Mucosa of rectum (tissue), 2 donors: ENCODE results near the gene CFAP53.

Experiments
- H3K27ac ChIP-seq, 2 donors: one replicate each; pipeline ENCODE4 v1.7.0; 2013; ENCODE audit warnings: inconsistent platforms in 2 of 2, low read depth in 2 of 2, low read length in 2 of 2
- H3K27me3 ChIP-seq, 2 donors: one replicate each; pipeline ENCODE4 v1.7.0; 2013; ENCODE audit warnings: low read length in 2 of 2; ENCODE audit not compliant: control insufficient read depth in 2 of 2, insufficient read depth in 2 of 2
- H3K36me3 ChIP-seq, 2 donors: one replicate each; pipeline ENCODE4 v1.7.0; 2013; ENCODE audit warnings: low read length in 2 of 2; ENCODE audit not compliant: control insufficient read depth in 2 of 2, insufficient read depth in 2 of 2
- H3K4me1 ChIP-seq, 2 donors: one replicate each; pipeline ENCODE4 v1.7.0; 2013; ENCODE audit warnings: low read length in 2 of 2, mild to moderate bottlenecking in 1 of 2; ENCODE audit not compliant: control insufficient read depth in 2 of 2, insufficient read depth in 2 of 2
- H3K4me3 ChIP-seq, 2 donors: one replicate each; pipeline ENCODE4 v1.7.0; 2013; ENCODE audit warnings: low read length in 2 of 2
- H3K9ac ChIP-seq, 2 donors: one replicate each; pipeline ENCODE4 v1.7.0; 2013; ENCODE audit warnings: low read length in 2 of 2, low read depth in 1 of 2, mild to moderate bottlenecking in 1 of 2
- H3K9me3 ChIP-seq, 2 donors: one replicate each; pipeline ENCODE4 v1.7.0; 2013; ENCODE audit warnings: low read length in 2 of 2; ENCODE audit not compliant: control insufficient read depth in 2 of 2
- donor health status: healthy.
- donor health status: Normal muscosa, but diverticular disease.

CFAP53 gene

GRCh38 chr18:50195689-50196088 lies 70.6 kb downstream of the CFAP53 start:
- Histone ChIP-seq H3K4me3 (peak overlapping the region; percentile 65 to 66), H3K36me3 (no peaks in the 10 kb centered on the region), H3K27ac (no peak overlapping the region), H3K27me3 (peaks cover 5 to 8% of the 10 kb centered on the region in 2 donors), H3K9ac (peak overlapping the region in 1 of 2 donors; percentile 64), H3K9me3 (no peaks in the 10 kb centered on the region), H3K4me1 (peaks cover 3 to 18% of the 10 kb centered on the region in 2 donors)

GRCh38 chr18:50194631-50195532 lies 71.4 kb downstream of the CFAP53 start, which contains the start of gene MYO5B:
MYO5B (minus strand) TSS chr18:50195147; CDS start chr18:50194793, 354 bp downstream.
- Histone ChIP-seq H3K36me3 (no peaks in the 10 kb centered on the region), H3K27me3 (peaks cover 5 to 8% of the 10 kb centered on the region in 2 donors), H3K4me3 (peak within 1 kb of the TSS; percentile 82 to 84), H3K9me3 (no peaks in the 10 kb centered on the region), H3K27ac (peak within 1 kb of the TSS; percentile 89 to 91), H3K4me1 (peaks cover 6 to 18% of the 10 kb centered on the region in 2 donors), H3K9ac (peak within 1 kb of the TSS; percentile 86 to 93)

DNA sequence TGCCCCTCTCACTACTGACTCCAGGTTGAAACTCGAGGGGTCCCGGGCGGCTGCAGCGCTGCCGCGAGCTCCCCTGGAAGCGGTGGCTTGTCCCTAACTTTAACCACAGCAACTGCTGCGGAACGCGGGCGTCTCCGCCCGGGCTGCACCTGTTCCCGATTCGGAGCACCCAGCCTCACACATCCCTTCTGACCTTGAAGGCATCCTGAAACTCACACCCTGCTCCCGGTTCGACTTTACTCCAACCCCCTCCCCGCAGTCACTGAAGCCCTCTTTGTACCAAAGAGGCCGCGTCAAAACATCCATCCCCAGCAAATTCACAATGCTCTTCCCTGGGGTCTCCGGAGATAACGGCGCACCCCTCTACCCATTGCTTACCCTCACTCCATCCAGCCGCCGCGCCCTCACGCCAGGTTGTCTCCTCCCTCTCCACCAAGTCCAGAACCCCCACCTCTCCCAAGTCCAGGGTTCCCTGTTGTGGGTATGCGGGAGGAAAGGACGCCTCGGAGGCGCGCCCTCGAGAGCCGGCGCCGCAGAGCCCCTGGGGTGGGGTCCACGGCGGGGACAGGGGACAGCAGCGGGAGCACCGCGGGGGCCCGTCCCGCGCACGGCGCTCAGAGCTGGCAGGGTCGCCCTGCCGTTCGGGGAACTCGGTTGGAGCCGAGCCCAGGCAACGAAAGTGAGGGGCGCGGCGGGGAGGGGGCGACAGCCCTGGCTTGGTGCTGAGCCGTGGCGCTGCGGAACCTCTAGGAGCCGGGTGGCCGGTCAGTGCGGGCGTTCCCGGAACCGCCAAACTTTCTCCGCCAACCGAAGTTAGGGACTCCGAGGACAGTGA lies 72.3 kb downstream of the CFAP53 start:
- Histone ChIP-seq H3K4me1 (peaks cover 11 to 23% of the 10 kb centered on the region in 2 donors), H3K9ac (peak overlapping the region; percentile 86 to 93), H3K4me3 (peak overlapping the region; percentile 82 to 84), H3K27ac (peak overlapping the region; percentile 89 to 91), H3K36me3 (no peaks in the 10 kb centered on the region), H3K27me3 (peaks cover 5 to 8% of the 10 kb centered on the region in 2 donors), H3K9me3 (no peaks in the 10 kb centered on the region)

- no peaks in the 10 kb centered on the region for H3K9me3 ChIP-seq
- H3K4me1 ChIP-seq: peaks cover 14 to 29% of the 10 kb centered on the region in 2 donors
- no peaks in the 10 kb centered on the region for H3K36me3 ChIP-seq
- peaks cover 5 to 8% of the 10 kb centered on the region in 2 donors for H3K27me3 ChIP-seq
- peak overlapping the region; percentile 86 to 93 for H3K9ac ChIP-seq
- H3K4me3 ChIP-seq: peak overlapping the region; percentile 82 to 84
- H3K27ac ChIP-seq: peak overlapping the region; percentile 89 to 91
Observed at GRCh38 chr18:50192995-50193795, 73.1 kb downstream of the CFAP53 start.

DNA sequence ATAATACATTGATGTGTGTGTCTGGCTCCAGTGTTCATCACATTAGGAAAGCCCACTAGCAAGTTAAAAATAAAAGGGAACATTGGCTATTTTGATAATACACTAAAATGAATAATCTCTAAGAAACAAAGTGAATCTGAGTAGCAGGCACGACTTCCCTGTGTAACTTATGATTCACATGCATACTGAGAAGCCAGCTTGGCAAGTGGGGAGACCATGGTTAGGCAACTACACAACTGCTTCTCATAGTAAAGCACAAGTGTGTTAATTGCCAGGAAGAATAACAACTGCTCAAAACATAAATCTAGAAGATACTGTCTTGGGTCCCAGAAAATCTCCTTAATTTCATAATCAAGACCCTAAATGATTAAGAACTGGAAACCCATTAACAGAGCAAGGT lies 75.4 kb downstream of the CFAP53 start:
- H3K9me3 ChIP-seq: no peaks in the 10 kb centered on the region
- H3K4me3 ChIP-seq: no peak overlapping the region
- H3K27ac ChIP-seq: no peak overlapping the region
- no peaks in the 10 kb centered on the region for H3K36me3 ChIP-seq
- H3K27me3 ChIP-seq: peaks cover 0 to 6% of the 10 kb centered on the region in 2 donors
- peaks cover 14 to 38% of the 10 kb centered on the region in 2 donors for H3K4me1 ChIP-seq
- H3K9ac ChIP-seq: no peak overlapping the region

DNA sequence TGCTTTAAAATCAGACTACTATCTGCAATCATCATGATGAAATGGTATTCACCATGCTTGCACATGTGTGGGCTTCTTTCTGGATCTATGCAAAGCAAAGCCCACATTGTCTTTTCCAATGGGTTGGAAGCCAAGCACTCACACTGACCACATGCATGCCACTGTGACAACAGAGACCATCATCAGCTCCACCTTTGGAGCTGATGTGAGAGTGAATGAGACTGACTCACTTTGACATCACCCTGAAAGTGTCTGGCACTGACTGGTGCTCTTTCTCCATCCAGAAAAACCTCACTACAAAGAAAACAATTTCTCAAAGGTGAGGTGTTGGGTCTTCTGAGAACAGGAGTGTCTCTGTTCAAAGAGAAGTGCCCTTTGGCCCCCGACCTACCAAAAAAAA lies 76.1 kb downstream of the CFAP53 start:
- H3K4me1 ChIP-seq: peaks cover 14 to 35% of the 10 kb centered on the region in 2 donors
- peaks cover 0 to 2% of the 10 kb centered on the region in 2 donors for H3K27me3 ChIP-seq
- H3K4me3 ChIP-seq: no peak overlapping the region
- no peaks in the 10 kb centered on the region for H3K36me3 ChIP-seq
- H3K27ac ChIP-seq: no peak overlapping the region
- no peaks in the 10 kb centered on the region for H3K9me3 ChIP-seq
- no peak overlapping the region for H3K9ac ChIP-seq

GRCh38 chr18:50189160-50189559 lies 77.1 kb downstream of the CFAP53 start:
- Histone ChIP-seq H3K9ac (no peak overlapping the region), H3K27ac (peak overlapping the region; percentile 28 to 29), H3K9me3 (no peaks in the 10 kb centered on the region), H3K4me1 (peaks cover 14 to 35% of the 10 kb centered on the region in 2 donors), H3K4me3 (no peak overlapping the region), H3K27me3 (peaks cover 0 to 2% of the 10 kb centered on the region in 2 donors), H3K36me3 (no peaks in the 10 kb centered on the region)

- Histone ChIP-seq H3K4me3 (no peak overlapping the region), H3K27ac (peak overlapping the region; percentile 28 to 29), H3K9me3 (no peaks in the 10 kb centered on the region)
Observed at GRCh38 chr18:50188652-50189051, 77.6 kb downstream of the CFAP53 start.

GRCh38 chr18:50187659-50188058 lies 78.6 kb downstream of the CFAP53 start:
- no peak overlapping the region for H3K9ac ChIP-seq
- H3K36me3 ChIP-seq: no peaks in the 10 kb centered on the region
- H3K27me3 ChIP-seq: no peaks in the 10 kb centered on the region
- no peak overlapping the region for H3K27ac ChIP-seq
- H3K4me3 ChIP-seq: no peak overlapping the region
- H3K4me1 ChIP-seq: peaks cover 14 to 27% of the 10 kb centered on the region in 2 donors
- H3K9me3 ChIP-seq: no peaks in the 10 kb centered on the region

More at GRCh38 chr18:50188652-50189051, 77.6 kb downstream of the CFAP53 start:
- H3K27me3 ChIP-seq: peaks cover 0 to 2% of the 10 kb centered on the region in 2 donors
- H3K4me1 ChIP-seq: peaks cover 14 to 35% of the 10 kb centered on the region in 2 donors
- H3K36me3 ChIP-seq: no peaks in the 10 kb centered on the region
- no peak overlapping the region for H3K9ac ChIP-seq
